22Rv1 (cell line): Measurements from ENCODE around the gene MMD2.

Experiments used
- H3K27ac ChIP-seq: fragments of 450-650 bp; 2 replicates; pipeline ENCODE4 v1.5.1; 2017
- ZFX ChIP-seq: fragments of 450-650 bp; IDR thresholded peaks from 2 replicates; pipeline ENCODE4 v1.6.1; 2017; ENCODE audit warnings: antibody characterized with exemption, borderline replicate concordance
- TF ChIP-seq, protein P1 (sequence below): fragments of 450-650 bp; IDR thresholded peaks from 2 replicates; pipeline ENCODE4 v1.5.1; 2017; ENCODE audit warnings: mild to moderate bottlenecking

Gene MMD2

DNA sequence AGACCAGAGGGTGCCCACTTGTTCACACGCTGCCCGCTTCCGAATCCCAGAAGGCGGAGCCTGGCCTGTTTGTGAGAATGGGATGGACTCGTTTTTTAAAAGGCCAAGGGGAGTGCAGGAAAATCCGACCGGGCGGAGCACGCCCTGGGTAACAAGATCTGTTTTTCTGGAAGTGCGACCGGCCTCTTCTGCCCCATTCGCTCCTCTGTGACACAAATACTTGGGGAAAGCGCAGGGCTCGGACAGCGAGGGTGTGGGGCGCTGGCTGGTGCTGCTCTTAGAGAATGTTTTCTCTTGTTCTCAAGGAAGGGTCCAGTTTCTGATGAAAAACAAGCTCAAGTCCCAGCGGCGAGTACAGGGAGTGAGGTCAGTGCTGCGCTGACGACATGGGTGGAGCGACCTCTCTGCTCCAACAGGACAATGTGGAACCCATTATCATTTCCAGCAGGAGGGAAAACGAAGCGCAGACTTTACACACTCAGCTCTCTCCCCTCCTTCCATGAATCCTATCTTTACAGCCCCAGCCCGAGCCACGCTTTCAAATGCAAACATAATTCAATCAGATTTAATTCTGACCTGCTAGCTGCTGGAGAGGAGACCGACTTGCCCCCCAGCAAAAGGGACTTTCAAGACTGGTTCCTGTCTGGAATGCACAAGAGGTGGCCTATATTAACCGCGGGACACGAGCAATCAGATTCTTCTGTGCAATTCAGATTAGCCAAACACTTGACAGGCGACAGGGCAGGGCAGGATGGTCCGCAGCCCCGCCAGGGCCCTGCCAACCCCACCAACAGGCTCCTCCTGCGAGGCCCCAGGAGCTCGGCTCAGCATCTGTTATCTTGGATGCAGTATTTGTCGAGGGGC lies 76.6 kb downstream of the MMD2 start:
- H3K27ac ChIP-seq, result peak overlapping the region; percentile 32
- no peak for TF ChIP-seq ZFX
- TF ChIP-seq, protein P1, sequence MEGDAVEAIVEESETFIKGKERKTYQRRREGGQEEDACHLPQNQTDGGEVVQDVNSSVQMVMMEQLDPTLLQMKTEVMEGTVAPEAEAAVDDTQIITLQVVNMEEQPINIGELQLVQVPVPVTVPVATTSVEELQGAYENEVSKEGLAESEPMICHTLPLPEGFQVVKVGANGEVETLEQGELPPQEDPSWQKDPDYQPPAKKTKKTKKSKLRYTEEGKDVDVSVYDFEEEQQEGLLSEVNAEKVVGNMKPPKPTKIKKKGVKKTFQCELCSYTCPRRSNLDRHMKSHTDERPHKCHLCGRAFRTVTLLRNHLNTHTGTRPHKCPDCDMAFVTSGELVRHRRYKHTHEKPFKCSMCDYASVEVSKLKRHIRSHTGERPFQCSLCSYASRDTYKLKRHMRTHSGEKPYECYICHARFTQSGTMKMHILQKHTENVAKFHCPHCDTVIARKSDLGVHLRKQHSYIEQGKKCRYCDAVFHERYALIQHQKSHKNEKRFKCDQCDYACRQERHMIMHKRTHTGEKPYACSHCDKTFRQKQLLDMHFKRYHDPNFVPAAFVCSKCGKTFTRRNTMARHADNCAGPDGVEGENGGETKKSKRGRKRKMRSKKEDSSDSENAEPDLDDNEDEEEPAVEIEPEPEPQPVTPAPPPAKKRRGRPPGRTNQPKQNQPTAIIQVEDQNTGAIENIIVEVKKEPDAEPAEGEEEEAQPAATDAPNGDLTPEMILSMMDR, result no peak

DNA sequence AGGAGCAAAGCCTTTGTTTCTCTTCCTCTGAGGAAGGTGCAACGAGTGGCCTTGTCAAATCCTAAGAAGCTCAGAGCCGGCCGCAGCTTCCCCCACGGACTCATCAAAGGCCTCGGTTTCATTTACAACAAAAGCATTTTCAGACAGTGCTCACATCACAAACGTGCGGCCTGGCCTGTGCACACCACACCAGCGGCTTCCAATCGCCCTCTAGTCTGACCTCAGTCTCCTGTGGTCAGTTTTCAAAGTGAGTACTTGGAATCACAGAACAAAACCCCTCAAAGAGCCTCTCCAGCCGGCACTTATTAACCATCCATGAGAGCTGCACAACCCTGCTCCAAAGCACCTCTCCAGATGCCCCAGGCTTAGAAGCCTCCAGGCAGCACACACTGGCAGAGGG lies 78.8 kb downstream of the MMD2 start:
- H3K27ac ChIP-seq, result no peak overlapping the region
- TF ChIP-seq, protein P1, result no peak
- no peak for TF ChIP-seq ZFX

DNA sequence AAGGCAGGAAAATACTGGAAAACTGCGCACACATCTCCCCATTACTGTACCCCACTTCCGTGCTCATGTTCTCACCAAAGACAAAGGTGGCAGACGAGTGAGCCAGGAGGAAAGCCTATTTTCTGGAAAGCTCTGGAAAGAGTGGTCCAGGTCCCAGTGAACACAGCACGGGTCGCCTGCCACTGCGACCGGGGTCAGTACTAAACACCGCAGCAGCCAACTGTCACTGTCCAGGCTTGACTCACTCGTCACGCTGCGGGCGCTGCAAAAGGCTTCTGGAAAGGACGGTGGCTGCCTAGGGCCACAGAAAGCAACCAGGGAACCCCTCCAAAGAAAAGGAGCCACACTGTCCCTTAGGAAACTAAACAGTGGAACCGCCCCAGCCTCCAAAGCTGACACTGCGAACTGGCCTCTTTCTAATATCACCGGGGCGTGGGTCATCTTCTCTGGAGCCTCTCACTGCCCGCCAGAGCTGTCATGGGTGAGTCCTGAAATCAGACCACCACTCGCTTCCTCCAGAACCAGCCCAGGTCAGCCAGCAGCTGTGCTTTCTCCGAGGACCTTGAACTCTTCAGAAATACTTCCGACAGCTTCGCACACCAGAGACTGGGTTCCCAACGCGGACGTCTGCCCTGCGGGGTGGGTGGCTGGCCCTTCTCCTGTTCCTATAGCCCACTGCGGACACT lies 79.4 kb downstream of the MMD2 start:
- TF ChIP-seq ZFX, result no peak
- TF ChIP-seq, protein P1, result no peak
- H3K27ac ChIP-seq, result no peak overlapping the region

DNA sequence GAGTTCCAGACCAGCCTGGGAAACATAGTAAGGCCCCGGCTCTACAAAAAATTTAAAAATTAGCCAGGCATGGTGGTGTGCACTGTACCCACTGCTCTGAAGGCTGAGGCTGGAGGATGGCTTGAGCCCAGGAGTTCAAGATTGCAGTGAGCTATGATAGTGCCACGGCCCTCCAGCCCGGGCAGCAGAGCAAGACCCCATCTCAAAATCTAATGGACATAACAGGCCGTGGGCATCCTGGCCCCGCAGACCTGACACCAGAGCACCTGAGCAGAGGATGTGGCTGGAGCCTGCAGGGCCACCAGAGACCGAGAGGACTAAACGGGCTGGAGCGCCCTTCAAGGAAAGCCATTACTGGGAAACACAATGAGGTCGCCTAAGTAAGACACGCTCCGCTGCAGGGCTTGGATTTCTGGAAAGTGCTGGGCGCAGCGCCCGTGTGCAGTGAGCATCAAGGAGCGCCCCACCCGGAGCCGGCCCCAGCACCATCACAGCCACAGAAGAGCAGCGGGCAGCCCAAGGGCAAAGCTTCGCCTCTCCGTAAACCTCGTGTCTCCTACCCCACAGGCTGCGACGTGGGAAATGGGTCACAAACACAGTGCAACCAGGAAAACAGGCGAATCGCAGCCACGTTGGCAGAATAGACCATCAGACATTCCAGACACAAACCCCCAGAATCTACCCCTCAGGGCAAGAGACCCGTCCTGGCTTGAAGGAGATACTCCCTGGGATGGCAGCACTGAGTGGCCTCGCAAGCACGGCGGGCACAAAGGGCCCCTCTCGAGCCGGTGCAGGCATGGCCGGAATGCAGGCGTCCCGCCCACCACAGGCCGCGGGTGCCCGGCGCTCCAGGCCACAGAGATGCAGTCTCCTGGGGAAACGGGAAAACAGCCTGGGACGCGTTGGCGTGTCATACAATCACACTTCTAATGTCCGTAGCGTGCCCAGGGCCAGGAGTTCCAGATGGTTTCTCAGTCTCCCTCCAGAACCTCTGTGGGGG lies 80.4 kb downstream of the MMD2 start:
- TF ChIP-seq ZFX, result no peak
- TF ChIP-seq, protein P1, result no peak
- no peak overlapping the region for H3K27ac ChIP-seq

DNA sequence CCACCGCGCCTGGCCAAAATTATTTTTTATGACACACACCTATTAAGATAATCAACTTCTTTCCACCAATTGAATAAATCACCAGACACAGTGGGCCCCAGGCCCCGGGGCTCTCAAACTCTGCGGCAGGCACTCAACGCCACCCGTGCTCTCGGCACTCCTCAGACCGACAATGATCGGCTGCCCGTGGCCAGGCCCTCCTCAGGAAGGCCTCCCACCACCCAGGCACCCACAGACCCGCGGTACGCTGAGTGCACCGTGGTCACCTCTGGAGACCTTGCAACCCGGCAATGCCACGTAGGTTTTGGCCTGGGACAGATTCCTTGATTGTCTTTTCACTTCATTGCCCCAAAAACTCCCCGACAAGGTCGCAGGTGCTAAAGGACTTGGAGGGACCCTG lies 82.4 kb downstream of the MMD2 start:
- no peak overlapping the region for H3K27ac ChIP-seq
- TF ChIP-seq ZFX, result no peak
- TF ChIP-seq, protein P1, result no peak

DNA sequence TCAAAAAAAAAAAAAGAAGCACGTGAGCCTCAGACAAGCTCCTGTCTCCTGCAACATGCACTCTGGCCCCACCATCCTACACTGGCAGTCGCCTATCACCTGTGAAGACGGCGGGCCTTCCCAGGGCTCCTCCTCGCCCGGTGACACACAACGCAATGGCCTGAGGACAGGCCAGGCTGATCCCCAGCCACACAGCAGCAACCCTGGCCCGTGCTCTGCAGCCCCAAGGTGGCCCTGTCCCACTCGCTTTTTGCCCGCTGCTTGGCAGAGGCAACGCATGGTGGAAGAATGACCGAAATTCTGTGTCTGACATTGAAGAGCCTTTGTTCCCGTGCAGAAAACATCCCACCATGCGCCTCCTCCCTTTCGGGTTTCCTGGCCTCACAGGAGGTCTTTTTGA lies 83.6 kb downstream of the MMD2 start:
- H3K27ac ChIP-seq, result no peak overlapping the region
- TF ChIP-seq ZFX, result no peak
- TF ChIP-seq, protein P1, result no peak
